CD4-positive, alpha-beta T cell treated with Interleukin-21 for 1 hour (primary cell): Measurements from ENCODE around the gene ITPK1.
A peak's percentile ranks its signal among the peaks of the same experiment; 100 is the strongest.
"Not testable (repeated sequence)": the region's sequence is repeated elsewhere in the genome, so short reads cannot be mapped to it uniquely, and the experiment has no call there.

ENCODE experiments used
- DNase-seq: peaks from one replicate; pipeline ENCODE4 v3.0.0-alpha.2; 2020

Gene ITPK1

GRCh38 chr14:93115821-93116675 lies at the start of gene ITPK1:
ITPK1 (minus strand) TSS chr14:93115925; CDS start chr14:93115163, 762 bp downstream.
- peak; percentile 60 for DNase-seq

GRCh38 chr14:93163564-93163963 lies 47.8 kb upstream of the ITPK1 start:
- DNase-seq, result no peak

GRCh38 chr14:93161411-93161940 lies 45.8 kb upstream of the ITPK1 start:
- no peak for DNase-seq

GRCh38 chr14:93160353-93160801 lies 44.7 kb upstream of the ITPK1 start:
- no peak for DNase-seq

GRCh38 chr14:93159625-93160352 lies 44.1 kb upstream of the ITPK1 start:
- not testable (repeated sequence) for DNase-seq

- not testable (repeated sequence) for DNase-seq
These were observed 42.6 kb upstream of the ITPK1 start for GRCh38 chr14:93158349-93158748.

GRCh38 chr14:93156693-93157369 lies 41.1 kb upstream of the ITPK1 start:
- no peak for DNase-seq

GRCh38 chr14:93155667-93156066 lies 39.9 kb upstream of the ITPK1 start:
- no peak for DNase-seq

- DNase-seq, result no peak
These were observed 37.4 kb upstream of the ITPK1 start for GRCh38 chr14:93153121-93153520.

- no peak for DNase-seq
These were observed 34.8 kb upstream of the ITPK1 start for GRCh38 chr14:93150227-93151208.

- DNase-seq, result no peak
These were observed 33.3 kb upstream of the ITPK1 start for GRCh38 chr14:93148979-93149378.

GRCh38 chr14:93146119-93146518 lies 30.4 kb upstream of the ITPK1 start:
- no peak for DNase-seq

- no peak for DNase-seq
These were observed 27.3 kb upstream of the ITPK1 start for GRCh38 chr14:93142854-93143652.

- DNase-seq, result no peak
These were observed 22.1 kb upstream of the ITPK1 start for GRCh38 chr14:93137864-93138263.

GRCh38 chr14:93136508-93136907 lies 20.8 kb upstream of the ITPK1 start:
- DNase-seq, result not testable (repeated sequence)

GRCh38 chr14:93136009-93136408 lies 20.3 kb upstream of the ITPK1 start:
- no peak for DNase-seq

GRCh38 chr14:93135399-93135798 lies 19.7 kb upstream of the ITPK1 start:
- DNase-seq, result no peak

GRCh38 chr14:93133464-93133863 lies 17.7 kb upstream of the ITPK1 start:
- no peak for DNase-seq

- peak; percentile 46 for DNase-seq
These were observed 16.8 kb upstream of the ITPK1 start for GRCh38 chr14:93132472-93133065.

- not testable (repeated sequence) for DNase-seq
These were observed 15.6 kb upstream of the ITPK1 start for GRCh38 chr14:93131257-93131820.
